ENCODE results near the gene MYO5C.

The MYO5C gene

GRCh38 chr15:52238149-52238548 lies 57.5 kb downstream of the MYO5C start:
- Histone ChIP-seq H3K27me3 (ENCODE audit: low read depth, low read length) (no peaks in the 10 kb centered on the region), H3K4me2 (ENCODE audit: low read length) (no peak overlapping the region), H3K27ac (ENCODE audit: low read length) (no peak overlapping the region), H4K20me1 (ENCODE audit: insufficient read depth, low read length) (no peaks in the 10 kb centered on the region), H3K4me1 (ENCODE audit: low read length) (peaks cover 37% of the 10 kb centered on the region), H3K9me3 (ENCODE audit: insufficient read depth, low read length) (no peaks in the 10 kb centered on the region), H3K4me3 (ENCODE audit: low read length) (no peak overlapping the region), H3K79me2 (ENCODE audit: low read length) (no peaks in the 10 kb centered on the region), H2AFZ (ENCODE audit: low read depth, low read length) (no peak overlapping the region), H3K36me3 (replicated peaks; ENCODE audit: low read depth, low read length) (no peaks in the 10 kb centered on the region), H3K9ac (ENCODE audit: low read length) (no peak overlapping the region)
- TF ChIP-seq EZH2phosphoT487 (IDR thresholded peaks at IDR 0.05; ENCODE audit: low read depth) (no peak), CTCF (IDR thresholded peaks at IDR 0.05; ENCODE audit: low read depth, low read length) (no peak)

- Histone ChIP-seq H3K79me2 (ENCODE audit: low read length) (no peaks in the 10 kb centered on the region), H3K9ac (ENCODE audit: low read length) (peak overlapping the region; percentile 74), H3K27ac (ENCODE audit: low read length) (peak overlapping the region; percentile 99), H2AFZ (ENCODE audit: low read depth, low read length) (no peak overlapping the region), H3K27me3 (ENCODE audit: low read depth, low read length) (no peaks in the 10 kb centered on the region), H3K36me3 (replicated peaks; ENCODE audit: low read depth, low read length) (no peaks in the 10 kb centered on the region), H3K9me3 (ENCODE audit: insufficient read depth, low read length) (no peaks in the 10 kb centered on the region), H3K4me1 (ENCODE audit: low read length) (peaks cover 55% of the 10 kb centered on the region), H3K4me2 (ENCODE audit: low read length) (peak overlapping the region; percentile 58), H4K20me1 (ENCODE audit: insufficient read depth, low read length) (no peaks in the 10 kb centered on the region), H3K4me3 (ENCODE audit: low read length) (peak overlapping the region; percentile 15; the same call in 1 of the 2 replicates)
- TF ChIP-seq EZH2phosphoT487 (IDR thresholded peaks at IDR 0.05; ENCODE audit: low read depth) (no peak), CTCF (IDR thresholded peaks at IDR 0.05; ENCODE audit: low read depth, low read length) (no peak)
Measured at GRCh38 chr15:52236013-52236412, 59.6 kb downstream of the MYO5C start.

- Histone ChIP-seq H3K4me3 (ENCODE audit: low read length) (peak overlapping the region; percentile 15; the same call in 1 of the 2 replicates), H3K9ac (ENCODE audit: low read length) (peak overlapping the region; percentile 74), H3K4me2 (ENCODE audit: low read length) (peak overlapping the region; percentile 58), H4K20me1 (ENCODE audit: insufficient read depth, low read length) (no peaks in the 10 kb centered on the region), H3K36me3 (replicated peaks; ENCODE audit: low read depth, low read length) (no peaks in the 10 kb centered on the region), H3K27me3 (ENCODE audit: low read depth, low read length) (no peaks in the 10 kb centered on the region), H3K27ac (ENCODE audit: low read length) (peak overlapping the region; percentile 99), H3K79me2 (ENCODE audit: low read length) (no peaks in the 10 kb centered on the region), H3K4me1 (ENCODE audit: low read length) (peaks cover 66% of the 10 kb centered on the region), H3K9me3 (ENCODE audit: insufficient read depth, low read length) (no peaks in the 10 kb centered on the region), H2AFZ (ENCODE audit: low read depth, low read length) (peak overlapping the region; percentile 15)
- TF ChIP-seq CTCF (IDR thresholded peaks at IDR 0.05; ENCODE audit: low read depth, low read length) (no peak), EZH2phosphoT487 (IDR thresholded peaks at IDR 0.05; ENCODE audit: low read depth) (no peak)
Measured at GRCh38 chr15:52234596-52235541, 60.7 kb downstream of the MYO5C start.

- Histone ChIP-seq H3K79me2 (ENCODE audit: low read length) (no peaks in the 10 kb centered on the region), H3K9ac (ENCODE audit: low read length) (peak overlapping the region; percentile 74), H2AFZ (ENCODE audit: low read depth, low read length) (no peak overlapping the region), H3K36me3 (replicated peaks; ENCODE audit: low read depth, low read length) (no peaks in the 10 kb centered on the region), H3K9me3 (ENCODE audit: insufficient read depth, low read length) (no peaks in the 10 kb centered on the region), H3K4me1 (ENCODE audit: low read length) (peaks cover 81% of the 10 kb centered on the region), H3K4me3 (ENCODE audit: low read length) (peak overlapping the region; percentile 33), H3K4me2 (ENCODE audit: low read length) (peak overlapping the region; percentile 58), H3K27ac (ENCODE audit: low read length) (peak overlapping the region; percentile 99), H4K20me1 (ENCODE audit: insufficient read depth, low read length) (no peaks in the 10 kb centered on the region), H3K27me3 (ENCODE audit: low read depth, low read length) (no peaks in the 10 kb centered on the region)
- no peak for TF ChIP-seq CTCF (IDR thresholded peaks at IDR 0.05; ENCODE audit: low read depth, low read length)
- TF ChIP-seq EZH2phosphoT487 (IDR thresholded peaks at IDR 0.05; ENCODE audit: low read depth), result no peak
Measured at GRCh38 chr15:52233405-52233804, 62.2 kb downstream of the MYO5C start.

All from OCI-LY3 (cell line).